NB4 (cell line): ENCODE measurements around the gene RBM38.

Experiments used
- CTCF ChIP-seq: IDR thresholded peaks from one replicate; pipeline ENCODE4 v1.5.1; 2012; ENCODE audit warnings: low read depth, low read length
- POLR2A ChIP-seq: IDR thresholded peaks from 2 replicates; pipeline ENCODE4 v1.6.1; 2011; ENCODE audit warnings: mild to moderate bottlenecking; ENCODE audit not compliant: insufficient read length; ENCODE audit errors: extremely low read depth

- TF ChIP-seq CTCF (no peak), POLR2A (no peak)
Measured at GRCh38 chr20:57443349-57444265, 52.4 kb downstream of the RBM38 start.
